ENCODE measurements around the gene SPDYE6. TPM values are rescaled to one million over a fixed set of nuclear protein-coding genes. Genes with fewer than 3 reads are reported as not detected.

The SPDYE6 gene
- total and polyA plus RNA-seq, 2 of the 4 experiments (the other 2 are of a cell fraction): not detected

- TF ChIP-seq RAD21 (IDR thresholded peaks at IDR 0.05; ENCODE audit: low read length) (no peak), ELK1 (IDR thresholded peaks at IDR 0.05; ENCODE audit: borderline replicate concordance, low read depth, low read length) (no peak), RCOR1 (IDR thresholded peaks at IDR 0.05; ENCODE audit: insufficient replicate concordance, low read length) (no peak)
- TF ChIP-seq, protein P1, sequence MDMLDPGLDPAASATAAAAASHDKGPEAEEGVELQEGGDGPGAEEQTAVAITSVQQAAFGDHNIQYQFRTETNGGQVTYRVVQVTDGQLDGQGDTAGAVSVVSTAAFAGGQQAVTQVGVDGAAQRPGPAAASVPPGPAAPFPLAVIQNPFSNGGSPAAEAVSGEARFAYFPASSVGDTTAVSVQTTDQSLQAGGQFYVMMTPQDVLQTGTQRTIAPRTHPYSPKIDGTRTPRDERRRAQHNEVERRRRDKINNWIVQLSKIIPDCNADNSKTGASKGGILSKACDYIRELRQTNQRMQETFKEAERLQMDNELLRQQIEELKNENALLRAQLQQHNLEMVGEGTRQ (IDR thresholded peaks at IDR 0.05; ENCODE audit: low read depth, low read length): no peak
- Histone ChIP-seq H4K20me1 (ENCODE audit: insufficient read depth, low read length) (peaks cover 6% of the 10 kb centered on the region), H2BK20ac (ENCODE audit: low read depth, low read length) (no peak overlapping the region), H3K56ac (ENCODE audit: extremely low read depth, insufficient read depth, low read length) (no peak overlapping the region), H3K4ac (ENCODE audit: low read depth, low read length) (no peak overlapping the region), H3K23ac (ENCODE audit: low read depth, low read length) (no peak overlapping the region), H4K91ac (ENCODE audit: insufficient read depth, low read depth, low read length) (no peak overlapping the region), H2AK5ac (ENCODE audit: low read depth, low read length) (no peak overlapping the region), H3K4me3 (ENCODE audit: insufficient read depth, low read depth, low read length) (no peak overlapping the region), H2AFZ (replicated peaks; ENCODE audit: low read length, poor library complexity) (no peak overlapping the region), H3K36me3 (ENCODE audit: control insufficient read depth, insufficient read depth, low read length) (peaks cover 23% of the 10 kb centered on the region), H2BK15ac (ENCODE audit: low read depth, low read length) (no peak overlapping the region), H2AK9ac (replicated peaks; ENCODE audit: low read depth, low read length, poor library complexity) (no peak overlapping the region), H2BK120ac (ENCODE audit: low read depth, low read length) (no peak overlapping the region), H3K4me2 (ENCODE audit: low read depth, low read length) (no peak overlapping the region), H3K9me1 (ENCODE audit: insufficient read depth, low read length) (no peaks in the 10 kb centered on the region), H4K5ac (ENCODE audit: low read depth, low read length) (no peak overlapping the region), H3K14ac (replicated peaks; ENCODE audit: low read depth, low read length) (no peak overlapping the region), H3K27ac (ENCODE audit: insufficient read depth, low read length) (no peak overlapping the region), H3K79me1 (ENCODE audit: low read depth in 1 of 2, low read length in 2 of 2) (peaks cover 4 to 18% of the 10 kb centered on the region in 2 experiments; a peak in 2 of 4 replicates), H3K9ac (ENCODE audit: low read depth, low read length) (no peak overlapping the region), H3K9me3 (ENCODE audit: control insufficient read depth, insufficient read depth, low read length) (no peaks in the 10 kb centered on the region), H3K18ac (ENCODE audit: low read depth, low read length) (no peak overlapping the region), H3K4me1 (ENCODE audit: control insufficient read depth, insufficient read depth, low read length) (no peaks in the 10 kb centered on the region), H4K8ac (ENCODE audit: low read depth in 2 of 2, low read length in 2 of 2) (no peak overlapping the region), H3K27me3 (ENCODE audit: control insufficient read depth, insufficient read depth, low read length) (no peaks in the 10 kb centered on the region), H2BK5ac (ENCODE audit: low read depth, low read length, poor library complexity, severe bottlenecking) (no peak overlapping the region)
- ChIA-PET CTCF (no interaction called here), POLR2A (ENCODE audit: unreplicated experiment) (no interaction called here)
- ATAC-seq (ENCODE audit: low read depth) (no peak), DNase-seq (no peak)
- intact Hi-C loops (cut with micrococcal nuclease) (loop anchor here (1.0 kb wide), 1 partner anchor 111 kb away; no protein-coding TSS in a partner anchor), in situ Hi-C loops (cut with MboI; ENCODE audit: low sequenced_read_pairs) (loop anchor here (5.0 kb wide), 1 partner anchor 108 kb away; no protein-coding TSS in a partner anchor), dilution Hi-C loops (cut with HindIII; ENCODE audit: low sequenced_read_pairs, unreplicated experiment) (no loop called here)
- no CpG with 5 or more reads among the region's 3 CpGs for WGBS, 2 experiments (ENCODE audit: extremely low coverage in 2 of 2, insufficient read length in 1 of 2)
- no TSS peak for BruUV-seq (replicated peaks)
Measured at GRCh38 chr7:102389810-102390209, 33.6 kb upstream of the SPDYE6 start.

Measured in IMR-90 (cell line).